GM19351 (cell line): ENCODE data around the gene RPL41.
"Not testable (repeated sequence)": the region's sequence is repeated elsewhere in the genome, so short reads cannot be mapped to it uniquely, and the experiment has no call there.

Source experiments
- ATAC-seq: cut with Tn5 transposase; IDR thresholded peaks from one replicate; pipeline ENCODE4 v1.9.1; 2021; ENCODE audit warnings: mild to moderate bottlenecking, moderate library complexity; ENCODE audit not compliant: unreplicated experiment

Gene RPL41

GRCh38 chr12:56153678-56154065, 37.2 kb downstream of the RPL41 start:
- ATAC-seq: no peak

DNA sequence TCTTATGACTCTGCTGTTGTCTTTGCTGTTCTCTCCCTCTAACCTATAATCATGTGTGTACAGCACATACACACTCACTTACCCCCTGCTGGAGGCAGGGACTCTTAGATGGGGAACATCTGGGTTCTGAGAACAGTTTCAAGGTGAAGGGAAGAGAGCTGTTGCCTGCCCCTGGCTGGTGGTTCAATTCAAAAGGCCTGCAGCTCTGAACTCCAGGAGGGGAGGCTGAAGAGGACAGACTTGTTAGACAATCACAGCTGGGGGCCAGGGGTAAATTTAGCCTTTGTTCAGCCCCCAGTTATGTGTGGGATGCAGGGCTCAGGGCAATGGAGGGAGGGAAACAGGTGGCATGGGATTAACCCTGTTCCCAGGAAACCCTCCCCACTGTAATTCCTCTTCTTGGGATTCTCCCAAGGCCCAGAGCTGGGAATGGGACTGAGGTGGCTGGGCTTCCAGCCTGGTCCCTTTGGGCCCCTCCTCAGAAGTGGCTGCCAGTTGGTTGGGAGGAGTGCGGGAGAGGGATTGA, 37.9 kb downstream of the RPL41 start:
- no peak for ATAC-seq

DNA sequence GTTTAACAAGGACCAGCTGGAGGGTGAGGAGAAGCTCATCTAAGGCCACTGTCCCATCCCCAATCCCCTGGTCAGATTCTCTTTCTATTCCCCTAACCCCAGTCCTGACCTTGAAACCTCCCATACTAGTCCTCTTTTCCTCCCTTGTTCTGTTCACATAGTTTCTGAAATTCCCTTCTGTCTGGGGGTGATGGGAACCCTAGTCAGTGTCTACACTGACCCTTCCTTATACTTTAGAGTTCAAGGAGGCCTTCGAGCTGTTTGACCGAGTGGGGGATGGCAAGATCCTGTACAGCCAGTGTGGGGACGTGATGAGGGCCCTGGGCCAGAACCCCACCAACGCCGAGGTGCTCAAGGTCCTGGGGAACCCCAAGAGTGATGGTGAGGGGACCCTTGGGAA, 38.4 kb downstream of the RPL41 start:
- ATAC-seq: no peak

DNA sequence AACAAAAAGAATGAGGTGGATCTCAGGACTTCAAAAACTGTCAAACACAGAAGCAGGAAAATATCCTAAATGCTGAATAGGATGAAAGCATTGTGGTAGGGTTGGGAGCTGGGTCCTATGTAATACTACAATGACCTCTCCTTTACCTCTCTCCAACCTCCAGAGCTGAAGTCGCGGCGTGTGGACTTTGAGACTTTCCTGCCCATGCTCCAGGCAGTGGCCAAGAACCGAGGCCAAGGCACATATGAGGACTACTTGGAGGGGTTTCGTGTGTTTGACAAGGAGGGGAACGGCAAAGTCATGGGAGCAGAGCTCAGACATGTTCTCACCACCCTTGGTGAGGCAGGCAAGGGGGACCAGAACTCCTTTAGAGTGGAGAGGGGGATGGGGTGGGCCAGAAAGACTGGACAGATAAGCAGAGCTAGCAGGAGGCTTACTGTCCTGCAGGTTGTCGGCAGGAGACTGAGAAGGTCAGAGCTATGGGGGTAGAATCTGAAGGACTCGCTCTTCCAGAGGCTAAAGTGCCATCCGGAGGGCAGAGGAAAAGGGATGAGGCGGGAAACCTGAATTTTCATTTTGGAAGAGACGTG, 38.9 kb downstream of the RPL41 start:
- ATAC-seq: no peak

GRCh38 chr12:56156464-56157200, 40.2 kb downstream of the RPL41 start:
- ATAC-seq: not testable (repeated sequence)

GRCh38 chr12:56157201-56158028, 41.0 kb downstream of the RPL41 start:
- peak; percentile 26 for ATAC-seq

DNA sequence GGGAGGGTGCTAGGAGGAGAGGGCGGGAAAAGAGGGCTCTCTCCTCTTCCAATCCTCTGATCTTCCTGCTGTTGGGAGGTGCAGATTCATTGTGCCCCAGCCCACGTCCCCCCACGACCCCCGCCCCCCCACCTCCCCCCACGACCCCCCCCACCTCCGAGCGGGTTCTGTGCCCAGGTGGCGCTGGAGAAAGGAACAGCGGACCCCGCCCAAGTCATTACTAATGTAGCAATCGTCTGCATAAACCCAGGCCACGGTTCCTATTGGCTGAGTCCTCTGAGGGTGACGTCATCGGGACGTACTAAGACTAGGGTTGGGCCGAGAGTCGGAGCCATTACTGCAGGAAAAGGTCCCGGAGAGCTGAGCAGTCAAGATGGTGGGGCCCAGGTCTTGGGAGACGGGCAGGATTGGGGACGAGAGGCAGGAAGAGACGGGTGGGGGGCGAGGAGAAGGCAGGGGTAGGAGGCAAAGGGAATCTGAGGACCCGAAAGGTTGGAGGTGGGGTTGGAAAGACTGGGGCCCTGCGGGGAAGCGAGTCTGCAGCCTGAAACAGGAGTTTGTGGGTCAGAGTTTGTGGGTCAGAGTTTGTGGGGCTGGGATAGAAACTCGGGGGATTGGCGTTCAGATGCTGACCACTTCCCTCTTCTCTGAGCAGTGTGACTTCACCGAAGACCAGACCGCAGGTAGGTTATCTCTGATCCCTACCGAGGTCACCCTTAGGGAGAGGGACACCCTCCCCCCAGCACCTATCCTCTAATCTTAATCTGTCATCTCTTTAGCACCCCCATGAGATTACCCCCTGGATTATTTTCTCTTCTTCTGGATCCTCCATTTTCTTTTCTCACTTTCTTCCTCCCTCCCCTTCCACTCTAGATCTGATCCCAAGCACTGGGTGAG, 41.8 kb downstream of the RPL41 start, which contains the start of gene MYL6:
Gene MYL6 (plus strand): TSS at position 331 of the 897 bp plus-strand sequence. CDS start 43 bp downstream, at position 374.
- peak; percentile 80 for ATAC-seq

- ATAC-seq: no peak
Observed at GRCh38 chr12:56158926-56159461, 42.6 kb downstream of the RPL41 start.

GRCh38 chr12:56159482-56160192, 43.2 kb downstream of the RPL41 start:
- no peak for ATAC-seq

DNA sequence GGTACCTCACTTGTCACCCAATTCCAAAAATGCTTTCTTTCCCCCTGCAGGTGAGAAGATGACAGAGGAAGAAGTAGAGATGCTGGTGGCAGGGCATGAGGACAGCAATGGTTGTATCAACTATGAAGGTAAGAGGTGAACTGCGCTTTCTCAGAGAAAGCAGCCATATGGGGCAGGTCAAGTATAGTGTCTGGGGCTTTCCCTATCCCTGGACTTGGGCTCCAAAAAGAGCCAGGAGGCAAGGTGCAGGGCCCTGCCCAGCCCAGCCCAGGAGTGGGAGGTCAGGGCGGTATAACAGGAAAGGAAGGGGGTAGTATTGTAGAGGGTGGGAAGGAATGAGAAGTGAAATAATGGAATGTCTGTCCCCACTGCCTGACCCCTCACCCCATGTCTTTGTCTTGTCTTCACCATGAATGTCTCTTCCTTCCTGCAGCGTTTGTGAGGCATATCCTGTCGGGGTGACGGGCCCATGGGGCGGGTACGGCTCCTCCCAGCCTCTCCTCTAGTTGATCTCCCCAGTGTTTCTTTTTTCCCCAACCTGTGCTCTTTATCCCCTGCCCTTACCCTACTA, 43.8 kb downstream of the RPL41 start:
- no peak for ATAC-seq

DNA sequence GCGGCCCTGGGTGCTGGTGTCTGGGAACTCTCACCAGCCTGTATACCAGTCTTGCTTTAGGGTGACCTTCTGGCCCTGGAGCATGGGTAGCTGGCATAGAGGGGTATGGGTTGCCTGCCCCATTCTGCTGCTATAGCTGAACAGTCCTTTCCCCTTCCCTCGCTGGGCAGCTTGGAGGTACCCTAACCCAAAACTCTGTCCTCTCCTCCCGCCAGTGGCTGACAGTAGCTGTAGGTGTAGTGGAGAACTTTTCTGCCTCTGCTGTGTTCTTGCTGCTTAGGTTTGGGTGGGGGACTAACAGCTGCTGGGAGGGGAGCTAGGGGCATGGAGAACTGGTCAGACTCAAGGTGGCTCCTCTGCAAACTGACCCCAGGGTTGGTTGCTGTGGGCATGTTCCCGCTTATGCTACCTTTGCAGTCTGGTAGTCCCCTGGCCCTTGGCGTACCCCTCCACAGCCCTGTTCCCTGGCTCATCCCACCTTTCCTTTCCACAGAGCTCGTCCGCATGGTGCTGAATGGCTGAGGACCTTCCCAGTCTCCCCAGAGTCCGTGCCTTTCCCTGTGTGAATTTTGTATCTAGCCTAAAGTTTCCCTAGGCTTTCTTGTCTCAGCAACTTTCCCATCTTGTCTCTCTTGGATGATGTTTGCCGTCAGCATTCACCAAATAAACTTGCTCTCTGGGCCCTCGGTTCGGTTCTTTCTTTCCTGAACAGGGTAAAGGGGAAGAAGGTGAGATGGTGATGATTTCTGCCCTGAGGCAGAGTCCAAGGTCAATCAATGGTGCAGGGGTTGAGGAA, 44.7 kb downstream of the RPL41 start:
- ATAC-seq: no peak

DNA sequence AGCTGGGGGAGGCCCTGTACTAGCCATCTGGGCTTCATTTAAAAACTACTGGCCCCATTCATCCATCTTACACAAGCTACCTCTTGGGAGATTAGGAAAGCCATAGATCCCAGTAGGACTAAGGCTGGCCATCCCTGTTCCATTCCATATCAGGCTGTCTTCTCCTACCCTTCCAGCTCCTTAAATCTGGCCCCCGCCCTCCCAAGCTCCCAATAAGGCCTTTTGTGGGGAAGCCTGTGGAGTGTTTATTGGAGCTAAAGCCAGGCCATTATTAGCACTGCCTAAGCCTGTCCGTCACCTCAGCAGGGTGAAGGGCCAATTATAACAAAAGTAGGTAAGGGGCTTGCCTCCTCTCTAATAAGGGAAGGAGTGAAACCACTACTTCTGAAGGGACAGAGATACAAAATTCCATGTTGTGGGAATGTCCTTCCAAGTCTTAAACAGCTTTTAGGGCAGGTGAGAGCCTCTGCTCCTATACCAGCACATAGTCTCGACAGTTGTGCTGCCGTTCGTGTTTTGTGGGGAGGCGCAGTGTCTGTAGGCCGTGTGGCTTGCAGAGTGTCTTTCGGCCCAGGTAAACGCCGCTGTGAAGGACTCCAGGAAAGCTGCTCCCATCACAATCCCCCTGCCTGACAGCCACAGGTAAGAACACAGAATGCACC, 45.4 kb downstream of the RPL41 start:
- no peak for ATAC-seq

- ATAC-seq: no peak
Observed at GRCh38 chr12:56162468-56163290, 46.2 kb downstream of the RPL41 start.

- ATAC-seq: no peak
Observed at GRCh38 chr12:56163533-56164344, 47.3 kb downstream of the RPL41 start.

- no peak for ATAC-seq
Observed at GRCh38 chr12:56164345-56164729, 47.9 kb downstream of the RPL41 start.

DNA sequence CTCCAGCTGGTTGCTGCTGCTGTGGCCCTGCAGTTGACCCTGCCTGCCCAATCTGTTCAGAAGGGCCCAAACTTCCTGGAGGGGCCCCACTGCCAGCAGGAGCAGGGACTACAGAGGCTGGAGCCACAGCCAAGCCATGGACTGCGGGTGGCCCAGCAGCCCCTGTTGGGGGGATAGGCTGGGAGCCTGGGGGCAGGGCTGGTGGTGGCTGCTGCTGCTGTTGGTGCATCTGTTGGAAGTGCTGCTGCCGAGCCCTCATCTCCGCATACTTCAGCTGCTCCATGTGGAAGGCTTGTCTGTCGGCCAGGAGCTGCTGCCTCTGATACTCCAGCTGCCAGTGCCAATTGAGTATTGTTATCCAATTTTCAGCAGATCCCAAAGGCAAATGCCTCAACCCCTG, 48.9 kb downstream of the RPL41 start:
- no peak for ATAC-seq
